Type B pancreatic cell (in vitro differentiated cells): Measurements from ENCODE around the gene SLC25A1. TPM values are rescaled to one million over a fixed set of nuclear protein-coding genes. Genes with fewer than 3 reads are reported as not detected.
A peak's percentile ranks its signal among the peaks of the same experiment; 100 is the strongest.

Source experiments
- DNase-seq: peaks from one replicate; pipeline ENCODE4 v3.0.0; 2021; ENCODE audit warnings: mixed read lengths; ENCODE audit not compliant: unreplicated experiment; ENCODE audit errors: extremely low spot score
- H3K27ac Mint-ChIP-seq: 2 replicates; pipeline ENCODE4 v1.8.0; 2021; ENCODE audit warnings: mild to moderate bottlenecking, mixed read lengths
- H3K27me3 Mint-ChIP-seq: 2 replicates; pipeline ENCODE4 v1.8.0; 2021; ENCODE audit warnings: mixed read lengths
- H3K36me3 Mint-ChIP-seq: 2 replicates; pipeline ENCODE4 v1.8.0; 2021; ENCODE audit warnings: mixed read lengths
- H3K4me1 Mint-ChIP-seq: one replicate; pipeline ENCODE4 v1.8.0; 2021; ENCODE audit warnings: mixed read lengths; ENCODE audit not compliant: unreplicated experiment
- H3K4me3 Mint-ChIP-seq: 2 replicates; pipeline ENCODE4 v1.8.0; 2021; ENCODE audit warnings: mild to moderate bottlenecking, mixed read lengths
- H3K9me3 Mint-ChIP-seq: 2 replicates; pipeline ENCODE4 v1.8.0; 2021; ENCODE audit warnings: mixed read lengths
- CTCF ChIP-seq: fragments of 200-600 bp; sonication (generic); conservative IDR thresholded peaks from 2 replicates; pipeline ENCODE4 v1.5.0; 2021; ENCODE audit warnings: antibody characterized with exemption, mild to moderate bottlenecking
- total RNA-seq: library from RNA; stranded (reverse); gene quantifications from 2 replicates; pipeline ENCODE4 v1.2.1, GENCODE V29; 2021; ENCODE audit warnings: low replicate concordance

The SLC25A1 gene
- total RNA-seq, 1 donor from 2014 or later: 94.4 TPM

GRCh38 chr22:19172213-19173046 is 6.1 kb downstream of the SLC25A1 start:
- Mint-ChIP-seq H3K4me1 (peaks cover 17% of the 10 kb centered on the region), H3K27ac (peak overlapping the region; percentile 91), H3K4me3 (peak overlapping the region; percentile 90), H3K36me3 (no peaks in the 10 kb centered on the region), H3K9me3 (no peaks in the 10 kb centered on the region), H3K27me3 (peaks cover 34% of the 10 kb centered on the region)
- no peak for TF ChIP-seq CTCF
- no peak for DNase-seq

GRCh38 chr22:19169947-19170318 is 8.6 kb downstream of the SLC25A1 start:
- Mint-ChIP-seq H3K27ac (peak overlapping the region; percentile 91), H3K4me1 (peaks cover 12% of the 10 kb centered on the region), H3K9me3 (no peaks in the 10 kb centered on the region), H3K27me3 (peaks cover 53% of the 10 kb centered on the region), H3K4me3 (peak overlapping the region; percentile 90), H3K36me3 (no peaks in the 10 kb centered on the region)
- no peak for TF ChIP-seq CTCF
- DNase-seq: no peak

- H3K9me3 Mint-ChIP-seq: no peaks in the 10 kb centered on the region
- H3K27me3 Mint-ChIP-seq: peaks cover 58% of the 10 kb centered on the region
- no peaks in the 10 kb centered on the region for H3K36me3 Mint-ChIP-seq
- peak overlapping the region; percentile 48 for H3K27ac Mint-ChIP-seq
- peaks cover 12% of the 10 kb centered on the region for H3K4me1 Mint-ChIP-seq
- DNase-seq: no peak
- peak overlapping the region; percentile 79 for H3K4me3 Mint-ChIP-seq
- TF ChIP-seq CTCF: no peak
Observed at GRCh38 chr22:19169002-19169946, 9.3 kb downstream of the SLC25A1 start.

GRCh38 chr22:19168088-19168890 is 10.2 kb downstream of the SLC25A1 start:
- H3K4me3 Mint-ChIP-seq: peak overlapping the region; percentile 21
- DNase-seq: no peak
- peak; percentile 14 for TF ChIP-seq CTCF

GRCh38 chr22:19167106-19167869 is 11.2 kb downstream of the SLC25A1 start:
- H3K4me3 Mint-ChIP-seq: no peak overlapping the region
- no peaks in the 10 kb centered on the region for H3K9me3 Mint-ChIP-seq
- no peaks in the 10 kb centered on the region for H3K36me3 Mint-ChIP-seq
- peaks cover 65% of the 10 kb centered on the region for H3K27me3 Mint-ChIP-seq
- no peak for DNase-seq
- no peak overlapping the region for H3K27ac Mint-ChIP-seq
- no peak for TF ChIP-seq CTCF
- H3K4me1 Mint-ChIP-seq: peaks cover 3% of the 10 kb centered on the region

More at GRCh38 chr22:19168088-19168890, 10.2 kb downstream of the SLC25A1 start:
- Mint-ChIP-seq H3K9me3 (no peaks in the 10 kb centered on the region), H3K27me3 (peaks cover 61% of the 10 kb centered on the region), H3K27ac (peak overlapping the region; percentile 48), H3K4me1 (peaks cover 12% of the 10 kb centered on the region), H3K36me3 (no peaks in the 10 kb centered on the region)
